ENCODE data around the gene ADAMTS15. TPM values are rescaled to one million over a fixed set of nuclear protein-coding genes. Genes with fewer than 3 reads are reported as not detected.

Gene ADAMTS15
- total and polyA plus RNA-seq, 2 donors (not counting 1 experiment from before 2014, with no cell fraction given), result not detected

- WGBS (ENCODE audit: insufficient coverage), result 79% methylated on average over 11 of the region's 12 CpGs
- no peaks in the 10 kb centered on the region for H3K4me1 Mint-ChIP-seq
Measured at GRCh38 chr11:130418756-130419155, 29.7 kb upstream of the ADAMTS15 start.

More at GRCh38 chr11:130418756-130419155, 29.7 kb upstream of the ADAMTS15 start:
- intact Hi-C loops (cut with micrococcal nuclease), result no loop called here
- H3K4me3 Mint-ChIP-seq, result no peak overlapping the region
- Histone ChIP-seq H3K36me3 (replicated peaks in 1 of 2; ENCODE audit: control extremely low read depth in 1 of 2, control insufficient read depth in 1 of 2, extremely low read depth in 1 of 2, insufficient read depth in 2 of 2, low read length in 1 of 2) (no peaks in the 10 kb centered on the region), H3K4me3 (ENCODE audit: control extremely low read depth in 1 of 5, extremely low read depth in 1 of 5, insufficient read depth in 1 of 5, low read depth in 2 of 5, low read length in 4 of 5) (no peak overlapping the region), H3K9ac (ENCODE audit: low read length) (no peak overlapping the region), H3K4me2 (replicated peaks; ENCODE audit: low read depth, low read length, poor library complexity, severe bottlenecking) (no peak overlapping the region), H4K20me1 (ENCODE audit: control insufficient read depth, insufficient read depth, low read length, poor library complexity, severe bottlenecking) (no peaks in the 10 kb centered on the region), H3K79me2 (ENCODE audit: control insufficient read depth, insufficient read depth, low read length) (no peaks in the 10 kb centered on the region), H2AFZ (ENCODE audit: insufficient read depth, low read depth, low read length, poor library complexity, severe bottlenecking) (no peak overlapping the region), H3K4me1 (ENCODE audit: control insufficient read depth in 2 of 2, insufficient read depth in 2 of 2, low read length in 2 of 2) (no peaks in the 10 kb centered on the region), H3K27me3 (replicated peaks in 1 of 4; ENCODE audit: control extremely low read depth in 1 of 4, control insufficient read depth in 3 of 4, insufficient read depth in 4 of 4, low read length in 3 of 4) (peaks cover 0 to 12% (median 0%) of the 10 kb centered on the region in 4 experiments), H3K27ac (ENCODE audit: low read length in 2 of 2) (no peak overlapping the region), H3K9me3 (ENCODE audit: control extremely low read depth in 1 of 3, control insufficient read depth in 2 of 3, insufficient read depth in 1 of 3, low read length in 2 of 3) (peaks cover 0 to 2% (median 0%) of the 10 kb centered on the region in 3 donors)
- no peak overlapping the region for H3K27ac Mint-ChIP-seq
- TF ChIP-seq CTCF (IDR thresholded peaks at IDR 0.05) (no peak), EZH2 (IDR thresholded peaks at IDR 0.05; ENCODE audit: borderline replicate concordance, insufficient read depth, low read depth, low read length, poor library complexity, severe bottlenecking) (no peak)
- ATAC-seq (ENCODE audit: low read depth), result no peak
- H3K27me3 Mint-ChIP-seq, result peaks cover 37% of the 10 kb centered on the region
- DNase-seq, result no peak
- ChIA-PET CTCF (interaction anchor here (2.1 kb wide), 1 partner anchor 13 kb away, joined by 6 read pairs; no protein-coding TSS in a partner anchor), POLR2A (no interaction called here)
- H3K9me3 Mint-ChIP-seq (ENCODE audit: insufficient read depth), result no peaks in the 10 kb centered on the region

All from B cell (primary cell).